Stimulated activated CD4-positive, alpha-beta T cell treated with anti-CD3 and anti-CD28 coated beads, Interleukin-4, amount 100 ng/mL, for 4 hours (primary cell): ENCODE measurements around the gene CCDC134.

Experiments used
- DNase-seq, 2 experiments: peaks; one replicate each; pipeline ENCODE4 v3.0.0-alpha.2; 2020

CCDC134 gene

GRCh38 chr22:41793871-41794270 lies 6.6 kb upstream of the CCDC134 start:
- no peak for DNase-seq

DNA sequence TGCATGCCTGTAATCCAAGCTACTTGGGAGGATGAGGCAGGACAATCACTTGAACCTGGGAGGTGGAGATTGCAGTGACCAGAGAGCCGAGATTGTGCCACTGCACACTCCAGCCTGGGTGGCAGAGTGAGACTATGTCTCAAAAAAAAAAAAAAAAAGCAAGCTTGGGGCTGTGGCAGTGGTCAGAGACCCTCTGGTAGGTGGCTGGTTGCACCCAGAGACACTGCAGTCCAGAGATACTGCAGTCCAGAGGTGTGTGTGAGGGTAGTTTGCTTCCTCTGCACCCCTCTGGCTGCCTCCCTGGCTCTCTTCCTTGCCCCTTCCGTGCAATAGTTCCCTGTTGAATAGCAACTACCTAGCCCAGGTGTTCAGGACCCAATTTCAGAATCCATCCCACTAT lies 1.7 kb upstream of the CCDC134 start:
- DNase-seq, result no peak

GRCh38 chr22:41799486-41800347 lies 762 bp upstream of the CCDC134 start:
- DNase-seq, result no peak

DNA sequence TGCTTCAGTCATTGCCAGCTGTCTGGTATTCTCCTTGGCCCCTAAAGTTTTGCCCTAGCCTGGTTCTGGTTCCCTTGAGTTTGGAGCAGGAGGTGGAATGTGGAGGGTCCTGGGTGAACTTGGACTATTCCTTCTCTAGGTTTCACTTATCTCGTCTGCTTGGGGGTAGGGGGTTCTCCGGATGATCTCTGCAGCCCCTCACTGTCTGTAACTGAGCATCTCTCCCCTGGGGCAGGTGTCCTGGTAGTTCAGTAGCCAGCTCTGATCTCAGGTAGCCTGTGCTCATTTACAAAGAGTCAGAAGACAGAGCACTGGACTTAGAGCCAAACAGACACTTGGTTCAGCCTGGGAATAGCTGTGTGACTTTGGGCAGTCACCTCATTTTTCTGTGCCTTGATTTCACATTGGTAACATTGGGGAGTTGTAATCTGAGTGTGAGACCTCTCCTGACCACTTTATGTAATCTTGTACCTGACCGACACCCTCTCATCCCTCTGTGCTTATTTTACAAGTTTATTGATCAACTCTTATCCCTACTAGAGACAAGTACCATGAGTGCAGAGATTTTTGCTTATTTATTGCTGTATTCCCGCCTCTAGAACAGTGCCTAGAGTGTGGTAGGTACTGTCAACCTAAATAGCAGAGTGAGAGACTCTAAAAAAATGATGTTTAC lies 804 bp downstream of the CCDC134 start:
- DNase-seq, result no peak

- DNase-seq, result no peak
These were observed 1.4 kb downstream of the CCDC134 start for GRCh38 chr22:41801886-41802285.

GRCh38 chr22:41805639-41806038 lies 5.2 kb downstream of the CCDC134 start:
- no peak for DNase-seq

- no peak for DNase-seq
These were observed 7.9 kb downstream of the CCDC134 start for GRCh38 chr22:41808400-41808799.

GRCh38 chr22:41810022-41810421 lies 9.5 kb downstream of the CCDC134 start:
- DNase-seq, result no peak

- DNase-seq, result no peak
These were observed 12.5 kb downstream of the CCDC134 start for GRCh38 chr22:41812805-41813545.

GRCh38 chr22:41813726-41814410 lies 13.4 kb downstream of the CCDC134 start:
- no peak for DNase-seq

DNA sequence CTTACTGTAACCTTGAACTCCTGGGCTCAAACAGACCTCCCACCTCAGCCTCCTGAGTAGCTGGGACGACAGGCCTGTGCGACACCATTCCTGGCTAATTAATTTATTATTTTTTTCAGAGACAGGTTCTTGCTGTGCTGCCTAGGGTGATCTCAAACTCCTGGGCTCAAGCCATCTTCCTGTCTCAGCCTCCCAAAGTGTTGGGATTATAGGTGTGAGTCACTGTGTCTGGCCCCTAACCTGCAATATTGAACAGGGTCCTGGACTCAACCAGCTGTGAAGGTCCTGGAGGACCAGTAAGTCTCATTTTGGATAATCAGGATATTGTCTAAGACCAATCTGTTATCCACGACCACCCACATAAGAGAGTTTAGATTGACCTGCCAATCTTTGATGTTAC lies 15.2 kb downstream of the CCDC134 start:
- DNase-seq, result no peak

DNA sequence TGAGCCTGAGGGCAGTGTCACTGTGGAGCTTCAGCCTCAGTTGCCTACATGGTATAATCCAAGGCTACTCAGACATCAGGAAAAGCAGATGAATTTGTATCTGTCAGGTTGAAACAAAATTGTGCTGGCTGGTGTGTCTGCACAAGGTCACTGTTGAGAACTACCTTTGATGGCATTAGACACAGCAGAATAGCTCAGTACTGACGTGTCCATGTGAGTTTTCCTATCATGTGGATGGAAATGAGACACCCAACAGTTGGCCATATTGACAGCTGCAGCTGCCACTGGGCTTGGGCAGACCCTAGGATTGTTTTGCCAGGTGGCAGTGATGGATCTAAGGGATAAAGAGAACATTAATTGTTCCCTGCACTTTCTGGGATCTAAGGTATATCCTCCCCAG lies 15.8 kb downstream of the CCDC134 start:
- DNase-seq, result no peak

GRCh38 chr22:41816871-41817270 lies 16.4 kb downstream of the CCDC134 start:
- DNase-seq, result no peak

DNA sequence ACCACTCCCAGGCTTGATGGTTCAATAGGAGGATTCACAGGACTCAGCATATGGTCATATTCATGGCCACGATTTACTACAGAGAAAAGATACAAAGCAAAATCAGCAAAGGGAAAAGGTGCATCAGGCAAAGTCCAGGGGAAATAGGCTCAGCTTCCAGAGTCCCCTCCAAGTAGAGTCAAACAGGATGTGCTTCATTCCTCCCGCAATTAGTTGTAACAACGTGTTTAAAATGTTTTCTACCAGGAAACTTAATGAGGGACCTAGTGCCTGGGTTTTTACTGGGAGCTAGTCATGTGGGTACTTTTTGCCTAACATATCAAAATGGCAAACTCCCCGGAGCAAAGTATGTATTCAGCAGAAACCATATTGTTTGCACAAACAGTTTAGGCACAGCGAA lies 17.5 kb downstream of the CCDC134 start:
- no peak for DNase-seq

DNA sequence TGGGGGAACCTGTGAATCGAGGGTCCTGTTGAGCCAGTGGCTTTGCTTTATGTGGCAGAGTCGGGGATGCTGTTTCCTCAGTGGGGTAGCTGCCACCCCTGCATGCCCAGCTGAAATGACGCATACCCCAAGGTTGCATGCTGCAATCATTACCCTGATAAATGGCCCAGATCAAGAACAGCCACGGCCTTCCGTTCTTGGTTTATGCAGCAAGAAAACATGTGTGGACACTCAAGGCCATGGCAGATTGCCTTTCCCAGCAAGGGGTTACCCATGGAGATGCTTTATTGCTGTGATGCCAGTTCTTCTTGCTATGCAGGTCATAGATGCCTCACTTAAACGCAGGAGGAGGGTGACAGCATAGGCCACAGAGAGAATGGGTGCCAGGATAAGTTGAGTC lies 18.1 kb downstream of the CCDC134 start:
- no peak for DNase-seq

DNA sequence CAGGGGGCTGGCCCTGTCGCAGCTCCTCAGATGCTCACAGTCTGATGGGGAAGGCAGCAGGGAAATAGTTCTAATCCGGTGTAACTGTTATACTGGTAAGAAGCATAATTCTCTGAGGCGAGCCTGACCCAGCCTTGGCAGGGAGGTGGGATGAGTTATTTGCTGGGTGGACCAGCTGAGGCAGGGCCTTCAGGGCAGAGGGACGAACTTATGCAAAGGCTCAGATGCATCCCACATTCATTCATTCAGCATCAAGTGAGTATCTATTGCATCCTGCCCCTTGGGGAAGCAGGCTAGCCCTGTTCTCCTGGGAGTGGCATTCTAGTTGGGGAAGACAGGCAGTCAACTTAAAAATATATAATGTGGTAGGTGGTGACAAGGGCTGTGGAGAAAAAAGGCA lies 18.8 kb downstream of the CCDC134 start:
- DNase-seq, result no peak

DNA sequence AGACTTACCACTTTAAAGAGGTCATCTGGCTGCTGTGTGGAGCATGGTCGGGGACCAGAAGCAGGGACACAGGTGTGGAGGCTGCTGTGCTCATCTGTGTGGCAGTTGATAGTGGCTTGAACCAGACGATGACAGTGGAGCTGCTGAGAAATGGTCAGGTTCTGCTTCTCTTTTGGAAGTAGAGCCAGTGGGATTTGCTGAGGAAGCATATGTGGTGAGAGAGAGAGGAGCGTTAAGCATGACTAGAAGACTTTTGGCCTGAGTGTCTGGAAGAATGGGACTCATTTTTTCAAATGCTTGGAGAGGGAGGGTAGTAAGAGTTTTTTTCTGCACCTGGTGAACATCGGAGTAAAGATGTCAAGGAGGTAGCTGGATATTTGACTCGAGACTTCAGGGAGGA lies 20.0 kb downstream of the CCDC134 start:
- DNase-seq, result no peak

DNA sequence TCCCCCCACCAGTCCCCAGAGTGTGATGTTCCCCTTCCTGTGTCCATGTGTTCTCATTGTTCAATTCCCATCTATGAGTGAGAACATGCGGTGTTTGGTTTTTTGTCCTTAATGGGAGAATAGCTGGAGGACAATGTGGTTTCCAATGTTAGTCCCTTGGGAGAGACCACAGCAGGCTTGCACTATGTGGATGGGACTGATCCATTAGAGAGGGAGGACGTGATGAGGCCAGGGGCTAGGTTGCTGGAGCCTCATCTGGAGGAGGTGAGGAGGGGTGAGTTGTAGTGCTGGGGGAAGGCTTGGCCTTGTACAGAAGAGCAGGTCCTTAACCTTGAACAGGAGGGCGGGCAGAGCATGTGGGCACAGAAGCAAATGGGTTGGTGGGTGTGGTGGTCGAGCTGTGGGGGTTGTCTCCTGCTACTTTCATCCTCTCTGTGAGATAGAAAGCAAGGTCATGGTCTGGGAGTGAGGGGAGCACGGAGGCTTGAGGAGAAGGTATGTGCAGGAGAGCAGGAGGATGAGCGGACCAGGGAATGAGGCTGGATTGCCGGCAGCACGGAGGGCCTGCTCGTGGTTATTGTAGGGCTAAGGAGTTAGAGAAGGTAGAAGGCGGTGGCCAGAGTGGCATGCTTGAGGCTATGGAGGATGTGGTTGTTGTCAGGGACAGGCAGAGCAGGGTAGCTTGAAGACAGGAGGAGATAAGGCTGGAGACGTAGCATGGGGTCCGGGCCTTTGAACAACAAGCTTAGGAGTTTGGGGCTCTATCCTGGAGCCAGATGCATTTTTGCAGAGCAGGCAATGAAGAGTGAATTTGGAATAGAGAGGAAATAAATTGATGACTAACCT lies 21.2 kb downstream of the CCDC134 start:
- DNase-seq, result no peak

DNA sequence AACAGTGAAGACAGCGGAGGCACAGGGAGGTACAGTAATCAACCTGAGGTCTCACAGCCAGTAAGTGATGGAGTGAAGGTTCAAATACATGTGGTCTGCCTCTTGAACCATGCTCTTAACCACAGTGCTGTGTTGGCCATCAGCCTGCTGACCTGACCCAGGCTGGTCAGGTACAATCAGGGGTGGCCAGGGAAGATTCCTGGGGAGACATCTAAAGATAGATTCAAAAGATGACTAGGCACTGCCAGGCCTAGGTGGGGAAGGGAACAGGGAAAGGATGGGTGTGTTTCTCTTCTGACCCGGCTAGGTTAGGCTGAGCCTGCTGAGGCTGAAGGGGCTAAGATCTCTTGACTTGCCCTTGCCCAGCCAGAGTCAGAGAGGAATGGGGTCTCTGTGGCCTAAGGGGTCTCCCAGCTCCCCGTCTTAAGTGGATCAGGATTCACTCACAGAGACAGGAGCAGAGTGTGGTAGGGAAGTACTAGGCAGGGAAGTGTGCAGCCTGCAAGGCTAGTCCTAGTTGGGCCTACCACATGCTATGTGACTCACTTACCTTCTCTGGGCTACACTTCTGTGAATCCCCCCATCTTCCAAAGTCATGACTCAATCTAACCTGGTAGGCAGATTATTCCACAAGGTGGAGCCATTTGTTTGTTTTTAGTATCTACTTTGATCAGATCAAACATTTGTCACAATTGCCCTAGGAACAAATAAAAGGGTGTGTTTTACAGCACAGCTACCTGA lies 22.0 kb downstream of the CCDC134 start:
- DNase-seq, result peak; percentile 24 to 55

- DNase-seq, result no peak
These were observed 23.3 kb downstream of the CCDC134 start for GRCh38 chr22:41823797-41824196.

DNA sequence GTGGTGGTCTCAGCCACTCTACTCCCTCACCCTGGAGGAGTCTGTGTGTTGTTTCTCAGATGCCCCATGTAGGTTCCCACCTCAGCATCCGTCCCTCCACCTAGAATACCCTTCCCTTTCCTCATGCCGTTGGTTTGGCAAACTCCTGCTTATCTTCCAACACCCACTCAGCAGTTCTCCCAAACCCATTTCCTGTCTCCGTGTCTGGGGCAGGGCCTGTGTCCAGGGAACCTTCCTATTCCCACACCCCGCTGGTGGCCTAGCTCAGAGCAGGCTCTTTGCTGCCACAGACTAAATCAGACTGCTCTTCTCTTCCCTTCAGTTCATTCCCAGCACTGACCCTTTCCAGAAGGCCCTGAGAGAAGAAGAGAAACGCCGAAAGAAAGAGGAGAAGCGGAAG lies 24.9 kb downstream of the CCDC134 start:
- no peak for DNase-seq
